ENCODE data around the gene PCGF2. TPM values are rescaled to one million over a fixed set of nuclear protein-coding genes. Genes with fewer than 3 reads are reported as not detected.

Gene PCGF2
- total RNA-seq, 1 experiment from 2014 or later, result 95.1 TPM

- intact Hi-C loops (cut with micrococcal nuclease; ENCODE audit: unreplicated experiment), result no loop called here
- no peaks in the 10 kb centered on the region for H3K4me1 ChIP-seq
- Mint-ChIP-seq H3K27me3 (ENCODE audit: insufficient read depth, unreplicated experiment) (no peaks in the 10 kb centered on the region), H3K27ac (ENCODE audit: unreplicated experiment) (no peak overlapping the region), H3K36me3 (ENCODE audit: insufficient read depth, unreplicated experiment) (peaks cover 87% of the 10 kb centered on the region), H3K4me3 (ENCODE audit: unreplicated experiment) (no peak overlapping the region), H3K4me1 (ENCODE audit: low read depth, unreplicated experiment) (no peaks in the 10 kb centered on the region), H3K9me3 (ENCODE audit: unreplicated experiment) (no peaks in the 10 kb centered on the region)
- H3K27me3 ChIP-seq (replicated peaks; ENCODE audit: control insufficient read depth, insufficient read depth, low read length), result no peaks in the 10 kb centered on the region
- TF ChIP-seq, protein P1, sequence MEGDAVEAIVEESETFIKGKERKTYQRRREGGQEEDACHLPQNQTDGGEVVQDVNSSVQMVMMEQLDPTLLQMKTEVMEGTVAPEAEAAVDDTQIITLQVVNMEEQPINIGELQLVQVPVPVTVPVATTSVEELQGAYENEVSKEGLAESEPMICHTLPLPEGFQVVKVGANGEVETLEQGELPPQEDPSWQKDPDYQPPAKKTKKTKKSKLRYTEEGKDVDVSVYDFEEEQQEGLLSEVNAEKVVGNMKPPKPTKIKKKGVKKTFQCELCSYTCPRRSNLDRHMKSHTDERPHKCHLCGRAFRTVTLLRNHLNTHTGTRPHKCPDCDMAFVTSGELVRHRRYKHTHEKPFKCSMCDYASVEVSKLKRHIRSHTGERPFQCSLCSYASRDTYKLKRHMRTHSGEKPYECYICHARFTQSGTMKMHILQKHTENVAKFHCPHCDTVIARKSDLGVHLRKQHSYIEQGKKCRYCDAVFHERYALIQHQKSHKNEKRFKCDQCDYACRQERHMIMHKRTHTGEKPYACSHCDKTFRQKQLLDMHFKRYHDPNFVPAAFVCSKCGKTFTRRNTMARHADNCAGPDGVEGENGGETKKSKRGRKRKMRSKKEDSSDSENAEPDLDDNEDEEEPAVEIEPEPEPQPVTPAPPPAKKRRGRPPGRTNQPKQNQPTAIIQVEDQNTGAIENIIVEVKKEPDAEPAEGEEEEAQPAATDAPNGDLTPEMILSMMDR (IDR thresholded peaks at IDR 0.05; ENCODE audit: insufficient read depth in 1 of 2, low read depth in 1 of 2, low read length in 1 of 2, severe bottlenecking in 1 of 2, unreplicated experiment in 1 of 2), result peak in 1 of 2 experiments; percentile 22
- peaks cover 8% of the 10 kb centered on the region for H3K36me3 ChIP-seq (ENCODE audit: control insufficient read depth, insufficient read depth, low read length)
- H3K4me3 ChIP-seq (ENCODE audit: low read depth, low read length), result no peak overlapping the region
- BruUV-seq (replicated peaks), result no TSS peak
- H3K9me3 ChIP-seq, result no peaks in the 10 kb centered on the region
- ChIA-PET CTCF (interaction anchor here (0.7 to 1.4 kb wide), 2 partner anchors 38 to 58 kb away, joined by 3 read pairs; no protein-coding TSS in a partner anchor), POLR2A (interaction anchor here (0.5 kb wide), 1 partner anchor 20 kb away, joined by 3 read pairs; no protein-coding TSS in a partner anchor)
- DNase-seq, result peak; percentile 56 to 58
Observed at GRCh38 chr17:38761612-38762011, 13.5 kb upstream of the PCGF2 start.

DNA sequence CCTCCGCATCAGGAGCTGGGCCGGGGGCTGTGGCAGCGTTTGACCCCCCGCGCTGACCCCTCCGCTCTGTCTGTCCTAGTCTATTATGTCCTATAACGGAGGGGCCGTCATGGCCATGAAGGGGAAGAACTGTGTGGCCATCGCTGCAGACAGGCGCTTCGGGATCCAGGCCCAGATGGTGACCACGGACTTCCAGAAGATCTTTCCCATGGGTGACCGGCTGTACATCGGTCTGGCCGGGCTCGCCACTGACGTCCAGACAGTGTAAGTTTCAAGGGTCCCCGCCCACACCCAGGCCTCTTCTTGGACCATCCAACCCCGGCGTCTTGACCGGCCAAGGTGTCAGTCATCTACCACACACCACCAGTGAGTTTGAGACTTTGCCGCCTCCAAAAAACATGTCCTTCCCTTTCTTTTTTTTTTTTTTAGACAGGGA lies 5.0 kb upstream of the PCGF2 start:
- CTCF ChIA-PET, result no interaction called here
- Mint-ChIP-seq H3K4me1 (ENCODE audit: low read depth, unreplicated experiment) (peaks cover 18% of the 10 kb centered on the region), H3K27ac (ENCODE audit: unreplicated experiment) (peak overlapping the region; percentile 80), H3K36me3 (ENCODE audit: insufficient read depth, unreplicated experiment) (peaks cover 68% of the 10 kb centered on the region), H3K4me3 (ENCODE audit: unreplicated experiment) (peak overlapping the region; percentile 79), H3K27me3 (ENCODE audit: insufficient read depth, unreplicated experiment) (peaks cover 2% of the 10 kb centered on the region), H3K9me3 (ENCODE audit: unreplicated experiment) (no peaks in the 10 kb centered on the region)
- H3K36me3 ChIP-seq (ENCODE audit: control insufficient read depth, insufficient read depth, low read length), result no peaks in the 10 kb centered on the region; the same call in 1 of the 2 replicates
- H3K4me3 ChIP-seq (ENCODE audit: low read depth, low read length), result peak overlapping the region; percentile 90
- DNase-seq, result no peak
- POLR2A ChIA-PET, result interaction anchor here (1.1 kb wide), 1 partner anchor 54 kb away, joined by 4 read pairs; no protein-coding TSS in a partner anchor
- TF ChIP-seq, protein P1 (IDR thresholded peaks at IDR 0.05; ENCODE audit: insufficient read depth in 1 of 2, low read depth in 1 of 2, low read length in 1 of 2, severe bottlenecking in 1 of 2, unreplicated experiment in 1 of 2), result no peak
- H3K9me3 ChIP-seq, result no peaks in the 10 kb centered on the region
- BruUV-seq (replicated peaks), result TSS peak; percentile 76
- H3K27me3 ChIP-seq (replicated peaks; ENCODE audit: control insufficient read depth, insufficient read depth, low read length), result no peaks in the 10 kb centered on the region
- intact Hi-C loops (cut with micrococcal nuclease; ENCODE audit: unreplicated experiment), result loop anchor here (5.0 kb wide), 1 partner anchor 399 kb away; the partner anchor contains the start of gene PLXDC1
- H3K4me1 ChIP-seq, result peaks cover 13% of the 10 kb centered on the region

DNA sequence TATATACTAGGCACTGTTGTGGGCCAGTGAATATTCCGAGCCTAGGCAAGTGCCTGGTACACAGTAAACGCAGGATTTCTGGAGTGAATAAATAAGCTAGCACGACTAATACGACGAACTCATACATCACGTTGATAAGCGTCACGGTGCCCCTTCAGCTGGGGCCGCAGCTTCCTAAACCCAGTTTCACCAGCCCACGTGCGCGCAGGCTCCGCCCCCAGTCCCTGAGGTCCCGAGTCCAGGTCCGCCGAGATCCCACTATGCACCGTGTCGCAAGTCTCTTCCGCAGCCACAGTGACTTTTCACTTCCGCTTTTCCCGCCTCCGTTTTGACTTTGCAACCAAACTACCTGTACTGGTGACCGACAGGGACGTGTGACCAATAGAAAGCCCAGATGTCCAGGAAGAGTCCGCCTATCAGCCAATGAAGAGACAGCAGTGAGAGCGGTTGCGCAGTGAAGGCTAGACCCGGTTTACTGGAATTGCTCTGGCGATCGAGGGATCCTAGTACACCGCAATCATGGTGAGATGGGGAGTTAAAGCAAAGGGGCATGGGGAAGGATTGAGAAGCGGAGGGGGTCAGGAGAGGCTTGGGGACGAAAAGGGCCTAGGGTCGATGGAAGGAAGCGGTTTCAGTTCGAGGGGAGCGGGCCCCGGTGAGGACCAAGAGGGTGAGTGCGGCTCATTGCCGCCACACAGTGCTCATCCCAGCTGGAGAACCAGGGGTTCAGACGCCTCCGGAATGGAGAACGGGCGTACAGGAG lies 4.4 kb upstream of the PCGF2 start, which contains the start of gene PSMB3:
PSMB3 (plus strand) TSS at position 434 of the 763 bp plus-strand sequence; CDS start at position 520, 86 bp downstream.
- Mint-ChIP-seq H3K9me3 (ENCODE audit: unreplicated experiment) (no peaks in the 10 kb centered on the region), H3K36me3 (ENCODE audit: insufficient read depth, unreplicated experiment) (peaks cover 67% of the 10 kb centered on the region), H3K4me3 (ENCODE audit: unreplicated experiment) (peak within 1 kb of the TSS; percentile 79), H3K4me1 (ENCODE audit: low read depth, unreplicated experiment) (peaks cover 18% of the 10 kb centered on the region), H3K27ac (ENCODE audit: unreplicated experiment) (peak within 1 kb of the TSS; percentile 80), H3K27me3 (ENCODE audit: insufficient read depth, unreplicated experiment) (peaks cover 2% of the 10 kb centered on the region)
- Histone ChIP-seq H3K36me3 (ENCODE audit: control insufficient read depth, insufficient read depth, low read length) (no peaks in the 10 kb centered on the region; the same call in 1 of the 2 replicates), H3K4me1 (peaks cover 13% of the 10 kb centered on the region), H3K9me3 (no peaks in the 10 kb centered on the region), H3K4me3 (ENCODE audit: low read depth, low read length) (peak within 1 kb of the TSS; percentile 90), H3K27me3 (replicated peaks; ENCODE audit: control insufficient read depth, insufficient read depth, low read length) (no peaks in the 10 kb centered on the region)
- POLR2A ChIA-PET, result interaction anchor here (0.6 to 1.2 kb wide), 4 partner anchors 53 to 243 kb away, joined by 3 to 7 read pairs (median 4); partner anchors contain the start of gene RPL23
- CTCF ChIA-PET, result interaction anchor here (1.0 to 1.2 kb wide), 2 partner anchors 76 to 194 kb away, joined by 4 read pairs; no protein-coding TSS in a partner anchor
- intact Hi-C loops (cut with micrococcal nuclease; ENCODE audit: unreplicated experiment), result loop anchor here (1.0 to 5.0 kb wide), 2 partner anchors 47 to 400 kb away; partner anchors contain the start of genes PIP4K2B and PLXDC1
- peak; percentile 98 to 100 for DNase-seq
- no TSS peak for BruUV-seq (replicated peaks)
- TF ChIP-seq, protein P1 (IDR thresholded peaks at IDR 0.05; ENCODE audit: insufficient read depth in 1 of 2, low read depth in 1 of 2, low read length in 1 of 2, severe bottlenecking in 1 of 2, unreplicated experiment in 1 of 2), result no peak
